ENCODE results near the gene GRIN2C. TPM values are rescaled to one million over a fixed set of nuclear protein-coding genes. Genes with fewer than 3 reads are reported as not detected.

Gene GRIN2C
- total and polyA plus RNA-seq, 2 donors (not counting 3 experiments of a cell fraction or from before 2014, with no cell fraction given): 0.04 to 0.60 TPM

DNA sequence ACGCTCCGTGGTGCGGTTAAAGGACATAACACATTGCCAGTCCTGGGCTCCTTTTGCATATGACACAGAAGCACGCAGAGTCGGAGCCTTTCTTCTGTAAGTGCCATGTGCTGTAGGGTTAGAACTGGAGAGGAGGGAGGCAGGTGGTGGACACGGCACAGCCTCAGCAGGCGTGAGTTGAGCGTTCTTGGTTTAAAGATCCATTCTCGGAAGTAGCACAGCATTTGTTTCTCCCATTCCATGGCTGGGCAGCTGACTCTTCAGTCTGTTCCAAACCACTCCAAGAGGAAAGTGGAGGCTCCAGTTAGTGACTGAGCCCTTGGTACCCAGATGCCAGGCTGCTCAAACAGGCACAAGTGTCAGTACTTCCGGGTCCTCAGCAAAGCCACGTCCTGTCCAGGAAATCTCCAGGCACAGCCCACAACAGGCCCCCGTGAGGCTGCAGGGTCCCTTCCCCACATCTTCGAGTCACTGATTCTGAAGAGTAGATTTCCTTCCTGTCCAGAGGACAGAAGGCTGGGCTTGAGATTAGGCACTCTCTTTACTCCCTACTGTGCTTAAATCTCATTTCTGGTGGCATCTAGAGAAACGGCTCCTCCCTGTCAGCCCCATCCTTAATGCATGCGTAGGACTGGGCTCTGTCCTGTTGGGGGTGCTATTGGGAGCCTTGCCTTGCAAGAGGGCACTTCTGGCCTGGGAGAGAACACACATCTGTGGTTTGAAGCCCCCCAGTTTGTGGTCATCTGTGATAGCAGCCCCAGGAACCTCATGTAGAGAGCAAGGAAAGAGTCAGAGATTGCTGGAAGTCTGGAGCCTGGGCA lies 43.9 kb downstream of the GRIN2C start:
- no peaks in the 10 kb centered on the region for H3K4me1 ChIP-seq (ENCODE audit: control insufficient read depth, extremely low read depth, insufficient read depth, low read length)
- no peak overlapping the region for H3K27ac ChIP-seq (ENCODE audit: insufficient read depth, low read depth, low read length)
- peaks cover 0 to 4% of the 10 kb centered on the region in 2 experiments for H3K36me3 ChIP-seq (ENCODE audit: control insufficient read depth in 2 of 2, extremely low read depth in 1 of 2, insufficient read depth in 2 of 2, low read length in 2 of 2)
- no peaks in the 10 kb centered on the region for H3K27me3 ChIP-seq (ENCODE audit: control insufficient read depth in 2 of 2, insufficient read depth in 2 of 2, low read length in 2 of 2)
- no peaks in the 10 kb centered on the region for H4K20me1 ChIP-seq (replicated peaks; ENCODE audit: control insufficient read depth, extremely low read depth, insufficient read depth, low read length)
- no peak overlapping the region for H3K9ac ChIP-seq (replicated peaks; ENCODE audit: extremely low read depth, insufficient read depth, low read length)
- no TSS peak for BruUV-seq (replicated peaks)
- POLR2A ChIA-PET: no interaction called here
- no peaks in the 10 kb centered on the region for H3K9me3 ChIP-seq (replicated peaks; ENCODE audit: control insufficient read depth, insufficient read depth, low read length)
- H2AFZ ChIP-seq (ENCODE audit: low read depth, low read length): no peak overlapping the region
- DNase-seq (ENCODE audit: low read depth, low spot score): peak; percentile 7
- H3K9me1 ChIP-seq (replicated peaks; ENCODE audit: control insufficient read depth, extremely low read depth, insufficient read depth, low read length): no peaks in the 10 kb centered on the region
- no peaks in the 10 kb centered on the region for H3K79me2 ChIP-seq (ENCODE audit: control insufficient read depth, insufficient read depth, low read length)
- FAIRE-seq: peak; percentile 8
- dilution Hi-C loops (cut with MboI; ENCODE audit: extremely low pct_ligation_motif_present, low sequenced_read_pairs): no loop called here
- H3K4me3 ChIP-seq (replicated peaks in 1 of 3; ENCODE audit: insufficient read depth in 1 of 3, low read depth in 1 of 3, low read length in 3 of 3): no peak overlapping the region
- intact Hi-C loops (cut with micrococcal nuclease): no loop called here
- H3K4me2 ChIP-seq (ENCODE audit: insufficient read depth, low read length): no peak overlapping the region
- TF ChIP-seq GATA2 (IDR thresholded peaks at IDR 0.05; ENCODE audit: insufficient read depth, insufficient read length, low read depth, low read length) (no peak), CTCF (IDR thresholded peaks at IDR 0.05; ENCODE audit: extremely low read depth in 1 of 2, insufficient read depth in 1 of 2, low read depth in 1 of 2, low read length in 2 of 2) (peak; percentile 31 to 37), POLR2AphosphoS5 (IDR thresholded peaks at IDR 0.05; ENCODE audit: insufficient read depth, low read depth, low read length) (no peak)
- CTCF ChIA-PET: interaction anchor here (0.7 to 1.1 kb wide), 4 partner anchors 40 to 46 kb away, joined by 3 to 5 read pairs (median 3); partner anchors contain the start of gene GRIN2C

- no peak for FAIRE-seq
These were observed 44.6 kb downstream of the GRIN2C start for GRCh38 chr17:74815067-74815466.

More at GRCh38 chr17:74815067-74815466, 44.6 kb downstream of the GRIN2C start:
- Histone ChIP-seq H3K27me3 (ENCODE audit: control insufficient read depth in 2 of 2, insufficient read depth in 2 of 2, low read length in 2 of 2) (no peaks in the 10 kb centered on the region), H3K36me3 (ENCODE audit: control insufficient read depth in 2 of 2, extremely low read depth in 1 of 2, insufficient read depth in 2 of 2, low read length in 2 of 2) (no peaks in the 10 kb centered on the region), H3K79me2 (ENCODE audit: control insufficient read depth, insufficient read depth, low read length) (no peaks in the 10 kb centered on the region), H3K27ac (ENCODE audit: insufficient read depth, low read depth, low read length) (no peak overlapping the region), H3K9me1 (replicated peaks; ENCODE audit: control insufficient read depth, extremely low read depth, insufficient read depth, low read length) (no peaks in the 10 kb centered on the region), H3K4me2 (ENCODE audit: insufficient read depth, low read length) (no peak overlapping the region), H4K20me1 (replicated peaks; ENCODE audit: control insufficient read depth, extremely low read depth, insufficient read depth, low read length) (no peaks in the 10 kb centered on the region), H2AFZ (ENCODE audit: low read depth, low read length) (no peak overlapping the region), H3K9me3 (replicated peaks; ENCODE audit: control insufficient read depth, insufficient read depth, low read length) (no peaks in the 10 kb centered on the region), H3K9ac (replicated peaks; ENCODE audit: extremely low read depth, insufficient read depth, low read length) (no peak overlapping the region), H3K4me3 (replicated peaks in 1 of 3; ENCODE audit: insufficient read depth in 1 of 3, low read depth in 1 of 3, low read length in 3 of 3) (no peak overlapping the region), H3K4me1 (ENCODE audit: control insufficient read depth, extremely low read depth, insufficient read depth, low read length) (no peaks in the 10 kb centered on the region)
- DNase-seq (ENCODE audit: low read depth, low spot score): no peak
- ChIA-PET POLR2A (no interaction called here), CTCF (no interaction called here)
- no TSS peak for BruUV-seq (replicated peaks)
- no peak for TF ChIP-seq EZH2 (IDR thresholded peaks at IDR 0.05; ENCODE audit: borderline replicate concordance, low read depth, low read length, severe bottlenecking)
- TF ChIP-seq JUN (IDR thresholded peaks at IDR 0.05; ENCODE audit: borderline replicate concordance, insufficient read depth, insufficient read length, low read depth): no peak
- TF ChIP-seq MYC (IDR thresholded peaks at IDR 0.05; ENCODE audit: low read depth, low read length): no peak
- no peak for TF ChIP-seq FOS (IDR thresholded peaks at IDR 0.05; ENCODE audit: borderline replicate concordance, insufficient read depth, low read length)
- TF ChIP-seq CTCF (IDR thresholded peaks at IDR 0.05; ENCODE audit: extremely low read depth in 1 of 2, insufficient read depth in 1 of 2, low read depth in 1 of 2, low read length in 2 of 2): no peak
- dilution Hi-C loops (cut with MboI; ENCODE audit: extremely low pct_ligation_motif_present, low sequenced_read_pairs) (no loop called here), intact Hi-C loops (cut with micrococcal nuclease) (no loop called here)
